Stimulated activated CD4-positive, alpha-beta T cell treated with anti-CD3 and anti-CD28 coated beads, Interleukin-4, amount 100 ng/mL, for 4 hours (primary cell): ENCODE results near the gene TNFSF8.
A peak's percentile ranks its signal among the peaks of the same experiment; 100 is the strongest.

Experiments
- DNase-seq, 2 experiments: peaks; one replicate each; pipeline ENCODE4 v3.0.0-alpha.2; 2020

Gene TNFSF8

DNA sequence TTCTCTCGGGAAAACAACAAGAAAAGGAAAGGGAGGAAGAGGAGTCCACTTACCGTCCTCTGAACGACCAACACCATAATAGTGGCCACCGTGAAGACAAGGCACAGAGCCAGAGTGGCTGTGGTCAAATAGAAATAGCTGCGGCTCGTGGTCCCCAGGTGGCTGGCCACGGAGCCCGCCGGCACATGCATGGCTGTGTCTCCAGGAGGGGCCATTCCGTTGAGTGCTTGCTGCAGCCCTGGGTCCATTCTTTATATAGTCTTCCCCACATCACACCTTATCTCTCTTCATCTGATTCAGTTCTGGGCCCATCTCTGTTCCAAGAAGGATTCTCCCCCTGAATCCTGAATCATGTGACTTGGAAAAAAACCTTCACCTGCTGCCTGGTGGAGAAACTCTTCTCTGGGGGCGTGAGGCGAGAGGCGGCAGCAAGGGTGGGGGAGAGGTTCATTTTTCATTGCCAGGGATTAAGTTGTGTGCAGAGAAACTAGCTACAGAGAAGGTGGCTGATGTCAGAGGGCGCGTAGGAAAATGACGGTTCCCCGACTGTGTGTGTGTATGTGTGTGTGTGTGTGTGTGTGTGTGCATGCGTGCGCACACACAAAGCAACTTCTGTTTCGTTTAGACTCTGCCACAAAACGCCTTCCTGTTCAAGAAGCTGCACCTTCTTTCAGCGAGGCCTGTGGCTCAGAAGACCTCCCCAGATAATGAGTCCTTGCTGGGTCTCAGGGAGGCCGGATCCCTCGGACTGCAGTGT is at the start of gene TNFSF8:
Gene TNFSF8 (minus strand): TSS at position 536 of the 757 bp plus-strand sequence. CDS start 288 bp downstream, at position 248.
- peak; percentile 57 to 78 for DNase-seq

DNA sequence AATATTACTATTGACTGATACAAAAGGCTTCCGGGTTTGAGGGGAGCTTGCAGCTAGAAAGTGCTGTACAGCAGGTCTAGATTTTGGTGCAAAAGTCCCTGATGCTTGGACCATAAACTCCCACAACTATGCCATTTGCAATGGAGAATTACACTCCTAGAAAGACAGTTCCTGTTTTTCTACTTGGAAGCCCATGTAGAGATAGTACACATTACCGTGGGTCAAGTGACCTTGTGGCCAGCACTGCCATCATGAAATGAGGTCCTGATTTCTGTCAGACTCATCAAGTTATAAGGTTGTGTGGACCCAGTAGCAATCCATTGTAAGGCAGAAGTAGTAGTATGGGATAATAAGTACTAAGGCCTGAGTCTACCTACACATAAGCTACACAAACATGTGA is 42.8 kb upstream of the TNFSF8 start:
- no peak for DNase-seq

GRCh38 chr9:114972510-114973136 is 42.2 kb upstream of the TNFSF8 start:
- DNase-seq: no peak

DNA sequence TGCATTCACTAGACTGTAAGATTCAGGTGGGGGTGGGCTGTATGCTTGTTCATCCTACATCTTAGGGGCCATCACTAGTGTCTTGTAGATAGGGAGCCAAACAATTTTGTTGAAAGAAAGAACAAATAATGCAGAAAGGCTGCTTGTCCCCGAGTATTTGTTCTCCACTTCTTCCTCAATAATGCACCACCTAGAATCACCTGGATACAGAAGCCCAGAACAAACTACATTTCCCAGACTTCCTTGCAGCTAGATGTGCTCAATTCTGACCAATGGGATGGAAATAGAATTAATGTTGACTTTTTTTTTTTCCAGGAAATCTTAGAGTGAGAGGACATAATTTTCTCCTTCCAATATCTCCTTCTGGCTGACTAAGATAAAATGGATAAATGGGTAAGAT is 38.9 kb upstream of the TNFSF8 start:
- DNase-seq: no peak

- peak in 1 of 2 experiments; percentile 4 for DNase-seq
Measured at GRCh38 chr9:114968671-114969070, 38.3 kb upstream of the TNFSF8 start.

- no peak for DNase-seq
Measured at GRCh38 chr9:114965564-114965963, 35.2 kb upstream of the TNFSF8 start.

DNA sequence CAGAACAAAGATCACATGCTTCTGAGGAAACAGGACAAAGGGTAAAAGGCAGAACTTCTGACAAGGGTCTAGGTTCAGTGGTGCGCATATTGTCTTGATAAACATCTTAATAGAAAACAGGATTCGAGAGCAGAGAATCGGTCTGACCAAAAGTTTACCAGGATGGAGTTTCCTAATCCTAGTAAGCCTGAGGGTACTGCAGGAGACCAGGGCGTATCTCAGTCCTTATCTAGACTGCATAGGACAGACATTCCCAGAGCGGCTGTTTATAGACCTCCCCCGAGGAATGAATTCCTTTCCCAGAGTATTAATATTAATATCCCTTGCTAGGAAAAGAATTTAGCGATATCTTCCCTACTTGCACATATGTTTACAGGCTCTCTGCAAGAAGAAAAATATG is 32.4 kb upstream of the TNFSF8 start:
- no peak for DNase-seq

DNA sequence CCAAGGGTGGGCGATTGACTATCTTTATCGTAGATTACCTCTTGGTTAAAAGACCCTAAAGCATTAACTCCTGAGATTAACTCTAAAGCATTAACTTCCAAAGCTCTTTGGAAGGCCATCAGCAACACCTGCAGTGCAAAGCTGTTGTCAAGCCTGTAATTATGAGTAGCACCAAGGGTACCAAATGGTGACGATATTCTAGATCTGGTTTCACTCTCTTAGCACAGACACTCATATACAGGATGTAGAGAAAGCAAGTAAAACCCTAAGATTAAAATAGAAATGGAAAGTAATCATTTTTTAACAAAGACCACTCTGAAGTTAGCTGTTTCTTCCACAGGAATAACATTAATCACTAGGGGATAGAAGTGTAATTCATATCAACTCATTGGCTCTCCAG is 29.9 kb upstream of the TNFSF8 start:
- no peak for DNase-seq

- no peak for DNase-seq
Measured at GRCh38 chr9:114958844-114959235, 28.4 kb upstream of the TNFSF8 start.

- peak; percentile 52 to 74 for DNase-seq
Measured at GRCh38 chr9:114958021-114958843, 27.8 kb upstream of the TNFSF8 start.

GRCh38 chr9:114957558-114957957 is 27.2 kb upstream of the TNFSF8 start:
- no peak for DNase-seq

DNA sequence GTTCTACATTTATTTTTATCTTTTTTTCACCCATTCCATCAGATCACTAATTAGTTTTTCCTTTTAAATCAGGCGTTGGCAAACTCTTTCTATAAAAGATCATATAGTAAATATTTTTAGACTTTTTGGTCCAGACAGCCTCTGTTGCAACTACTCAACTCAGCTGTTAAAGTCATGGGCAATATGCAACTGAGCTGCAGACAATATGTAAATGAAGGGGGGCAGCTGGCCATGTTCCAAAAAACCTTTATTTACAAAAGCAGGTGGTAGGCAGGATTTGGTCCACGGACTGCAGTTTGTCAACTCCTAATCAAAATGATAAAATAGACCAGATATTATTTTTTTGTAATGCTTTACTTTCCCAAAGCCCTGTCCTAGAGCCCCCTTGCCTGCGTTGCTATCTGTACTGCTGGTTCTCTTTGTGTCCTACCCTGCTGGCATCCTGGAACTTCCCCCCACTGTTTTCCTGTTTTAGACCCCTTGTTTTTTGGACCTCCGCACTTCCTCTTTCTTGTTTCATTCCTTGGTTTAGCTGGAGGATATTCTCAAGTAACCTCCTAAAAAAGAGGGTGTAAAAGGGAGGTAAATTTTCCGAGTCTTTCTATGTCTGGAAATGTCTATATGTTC is 24.7 kb upstream of the TNFSF8 start:
- no peak for DNase-seq

DNA sequence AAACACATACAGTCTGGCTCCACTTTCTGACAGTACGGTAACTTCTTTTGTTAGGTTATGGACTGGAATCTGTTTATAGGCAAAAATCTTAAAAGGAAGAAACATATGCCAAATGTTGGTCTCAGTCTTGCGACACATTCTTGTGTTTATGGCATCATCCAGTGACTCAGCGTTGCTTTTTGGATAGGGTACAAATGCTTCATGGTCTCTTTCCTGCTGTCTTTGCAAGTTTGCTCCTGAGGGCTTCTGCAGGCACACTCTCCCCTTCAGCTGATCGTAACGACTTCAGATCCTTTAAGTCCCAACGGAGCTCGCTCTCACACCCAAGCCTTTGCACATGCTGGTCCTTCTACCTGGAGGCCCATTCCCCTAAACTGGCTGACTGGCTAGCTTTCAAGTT is 23.6 kb upstream of the TNFSF8 start:
- DNase-seq: no peak

GRCh38 chr9:114953046-114953445 is 22.7 kb upstream of the TNFSF8 start:
- DNase-seq: no peak

DNA sequence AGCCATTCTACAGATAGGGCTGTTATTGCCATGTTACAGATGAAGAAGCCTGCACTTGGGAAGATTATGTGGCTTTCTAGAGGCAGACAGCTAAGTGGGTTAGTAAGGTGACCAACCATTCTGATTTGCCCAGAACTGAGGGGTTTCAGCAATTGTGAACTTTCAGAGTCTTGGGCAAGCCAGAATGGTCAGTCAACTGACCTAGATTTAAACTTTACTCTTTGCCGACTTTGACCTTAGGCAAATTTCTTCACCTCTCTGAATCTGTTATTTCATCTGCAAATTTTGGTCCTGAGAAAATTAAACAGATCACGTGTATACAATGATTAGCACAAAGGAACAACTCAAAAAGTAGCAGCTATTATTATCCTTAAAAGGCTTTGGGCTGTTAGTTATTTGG is 20.4 kb upstream of the TNFSF8 start:
- DNase-seq: no peak

- DNase-seq: no peak
Measured at GRCh38 chr9:114947058-114947457, 16.7 kb upstream of the TNFSF8 start.

DNA sequence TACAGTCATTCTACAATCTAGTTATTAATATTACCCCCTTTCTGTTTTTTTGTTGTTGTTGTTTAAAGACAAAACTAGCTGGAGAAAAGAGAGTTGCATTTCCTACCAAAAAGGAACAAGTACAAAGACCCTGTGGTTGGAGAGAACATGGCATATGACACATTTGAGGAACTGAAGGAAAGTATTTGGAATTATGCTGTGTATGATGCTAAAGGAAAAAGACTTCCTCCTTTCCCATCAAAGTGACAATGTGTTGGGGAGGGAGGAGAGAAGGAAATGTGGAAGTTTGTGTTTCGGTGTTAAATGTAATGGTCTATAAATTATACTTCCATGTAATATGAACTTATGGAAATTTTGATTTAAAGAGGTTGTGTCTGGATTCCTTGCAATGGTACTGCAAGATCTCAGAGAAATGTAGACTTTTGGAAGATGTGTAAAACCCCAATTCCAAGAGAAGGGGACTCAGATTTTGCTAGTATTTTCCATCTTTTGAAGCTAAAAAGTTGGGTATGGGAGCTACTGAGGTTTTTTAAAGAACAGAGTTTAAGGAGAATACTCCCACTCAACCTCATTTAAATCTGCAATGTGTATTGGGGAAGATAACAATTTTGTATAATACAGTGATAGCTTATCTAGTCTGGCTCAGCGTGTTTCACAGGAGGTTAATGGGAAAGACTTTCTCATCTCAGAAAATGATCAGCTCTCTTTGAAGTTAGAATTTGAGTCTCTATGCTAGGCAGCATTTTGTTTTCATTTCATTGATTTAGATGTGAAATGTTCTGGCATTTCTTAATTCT is 15.4 kb upstream of the TNFSF8 start:
- DNase-seq: no peak

DNA sequence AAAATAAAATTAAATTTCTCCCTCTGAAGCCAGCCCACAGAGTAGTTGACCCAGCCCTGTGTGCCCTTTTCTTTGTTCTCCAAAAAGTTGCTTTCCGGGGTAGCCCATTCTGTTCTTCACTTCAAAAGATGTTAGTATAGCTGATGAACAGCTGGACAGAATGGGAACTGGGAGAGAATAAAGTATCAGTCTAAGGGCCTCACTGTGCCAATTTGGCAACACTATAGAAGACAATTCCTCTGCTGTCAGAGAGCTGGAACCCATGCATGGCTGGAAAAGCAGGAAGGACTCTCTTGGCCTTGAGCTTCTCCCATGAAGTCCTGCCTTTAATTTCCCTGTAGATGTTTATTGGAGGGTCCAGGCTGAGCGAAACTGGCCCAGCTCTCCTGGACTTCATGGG is 11.0 kb upstream of the TNFSF8 start:
- DNase-seq: no peak

- DNase-seq: no peak
Measured at GRCh38 chr9:114938687-114939575, 8.5 kb upstream of the TNFSF8 start.

DNA sequence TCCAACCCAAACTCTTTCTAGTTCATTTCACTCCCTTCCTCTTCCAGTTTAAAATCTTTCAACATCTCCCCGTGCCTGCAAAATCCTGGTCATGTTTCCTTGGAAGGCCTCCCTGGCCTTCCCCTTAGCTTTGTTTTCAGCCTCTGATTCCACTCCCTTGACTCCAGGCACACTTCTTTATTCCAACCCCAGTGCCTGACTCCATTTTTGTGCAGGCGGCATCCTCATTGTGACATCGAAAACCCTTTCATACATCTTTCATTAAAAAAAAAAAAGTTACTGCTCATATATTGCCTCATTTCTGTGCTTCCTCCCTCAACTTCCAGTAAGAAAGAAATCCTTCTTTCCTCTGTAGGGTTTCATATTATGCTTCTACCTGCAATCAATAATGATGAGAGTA is 7.1 kb upstream of the TNFSF8 start:
- no peak for DNase-seq

DNA sequence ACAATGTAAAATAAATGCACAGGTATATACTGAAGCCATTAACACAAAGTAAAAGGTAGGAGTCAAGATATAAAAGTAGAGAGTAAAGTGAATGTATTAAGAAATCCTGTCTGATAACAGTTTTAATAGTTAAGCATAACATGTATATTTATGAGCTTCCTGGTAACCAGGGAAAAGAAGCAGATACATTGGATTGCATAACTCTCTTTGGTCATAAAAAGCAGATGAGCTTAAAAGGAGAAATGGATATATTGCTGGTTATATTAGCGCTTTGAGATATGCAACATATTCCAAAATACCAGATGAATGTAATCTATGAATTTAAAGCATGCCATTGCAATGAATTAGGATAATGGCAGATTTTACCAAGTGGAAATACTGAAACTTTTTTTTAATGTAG is 6.2 kb upstream of the TNFSF8 start:
- DNase-seq: no peak
